Thyroid gland (tissue), 4 donors: ENCODE data around the gene LIF. TPM values are rescaled to one million over a fixed set of nuclear protein-coding genes. Genes with fewer than 3 reads are reported as not detected.

Source experiments
- DNase-seq, 2 donors: peaks; one replicate each; pipeline ENCODE4 v3.0.0-alpha.2; 2019
- H3K27ac ChIP-seq, 3 donors: fragments of 200-600 bp; sonication (generic); 1 replicate in 2 of 3; 2 replicates in 1 of 3; pipeline ENCODE4 v1.5.1; 2016 to 2019; ENCODE audit warnings: mild to moderate bottlenecking in 1 of 3, moderate library complexity in 1 of 3
- H3K27me3 ChIP-seq: fragments of 200-600 bp; sonication (generic); one replicate; pipeline ENCODE4 v1.5.1; 2019
- H3K36me3 ChIP-seq, 2 donors: fragments of 200-600 bp; sonication (generic); one replicate each; pipeline ENCODE4 v1.5.1; 2016 to 2019
- H3K4me1 ChIP-seq, 2 donors: fragments of 200-600 bp; sonication (generic); one replicate each; pipeline ENCODE4 v1.5.1; 2017 to 2019
- H3K4me3 ChIP-seq, 3 donors: fragments of 200-600 bp; sonication (generic); replicated peaks in 1 of 3; 1 replicate in 2 of 3; 2 replicates in 1 of 3; pipeline ENCODE4 v1.5.1; 2016; ENCODE audit warnings: mild to moderate bottlenecking in 1 of 3
- H3K9me3 ChIP-seq: fragments of 200-600 bp; sonication (generic); one replicate; pipeline ENCODE4 v1.5.1; 2017
- POLR2A ChIP-seq, 2 donors: fragments of 450-650 bp; IDR thresholded peaks; one replicate each; pipeline ENCODE4 v1.6.1; 2017; ENCODE audit warnings: antibody characterized with exemption in 2 of 2, mild to moderate bottlenecking in 2 of 2, moderate library complexity in 1 of 2
- WGBS, 2 donors: methylation state at CpG; one replicate each; pipeline ENCODE4 v1.1.5; 2017; 5-methylcytosine and 5-hydroxymethylcytosine counted together
- intact Hi-C: fragments of 100-400 bp; cut with DNase I; formaldehyde crosslinking; loops from one replicate; pipeline ENCODE4 v1.15.1; 2023
- total RNA-seq, 4 donors: library from RNA; depleted of rRNA; stranded (reverse); fragments of >200 nt; gene quantifications; one replicate each; pipeline ENCODE4 v1.2.3, GENCODE V29; 2016
- TF ChIP-seq, protein P1 (sequence below), 6 experiments: fragments of 200-600 bp in 3 of 6; fragments of 450-650 bp in 3 of 6; sonication (generic) in 3 of 6; IDR thresholded peaks; one replicate each; pipeline ENCODE4 v1.5.1; 2016 to 2019; ENCODE audit warnings: antibody characterized with exemption in 6 of 6, mild to moderate bottlenecking in 2 of 6, inconsistent platforms in 1 of 6, moderate library complexity in 1 of 6

Gene LIF
- total RNA-seq, 4 donors from 2014 or later: 0.89 to 2.6 (median 2.2) TPM

DNA sequence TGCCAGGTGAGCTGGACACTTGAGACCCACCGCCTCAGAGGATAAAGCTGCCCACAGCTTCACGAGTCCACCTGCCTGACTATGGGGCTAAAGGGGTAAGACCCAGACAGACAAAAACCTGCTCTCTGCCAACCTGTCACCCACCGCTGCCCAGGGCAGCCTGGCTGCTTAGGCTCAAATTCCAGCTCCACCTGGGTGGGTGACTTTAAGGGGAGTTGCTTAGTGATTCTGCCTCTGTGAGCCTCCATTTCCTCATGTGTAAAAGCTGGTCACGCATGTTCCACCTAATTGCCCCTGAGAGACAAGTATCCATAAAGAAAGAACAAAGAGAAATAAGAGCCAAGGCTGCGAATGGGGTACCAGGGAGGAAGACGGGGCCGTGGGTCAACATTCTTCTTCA lies 46.5 kb upstream of the LIF start:
- 93 to 98% methylated on average over 7 of the region's 7 CpGs for WGBS, 2 donors
- Histone ChIP-seq H3K4me3 (no peak overlapping the region), H3K27ac (peak overlapping the region in 2 of 3 donors; percentile 96 to 97), H3K36me3 (peaks cover 29 to 38% of the 10 kb centered on the region in 2 donors), H3K9me3 (no peaks in the 10 kb centered on the region), H3K4me1 (peaks cover 56 to 65% of the 10 kb centered on the region in 2 donors), H3K27me3 (no peaks in the 10 kb centered on the region)
- intact Hi-C loops: no loop called here
- no peak for DNase-seq
- TF ChIP-seq, protein P1, sequence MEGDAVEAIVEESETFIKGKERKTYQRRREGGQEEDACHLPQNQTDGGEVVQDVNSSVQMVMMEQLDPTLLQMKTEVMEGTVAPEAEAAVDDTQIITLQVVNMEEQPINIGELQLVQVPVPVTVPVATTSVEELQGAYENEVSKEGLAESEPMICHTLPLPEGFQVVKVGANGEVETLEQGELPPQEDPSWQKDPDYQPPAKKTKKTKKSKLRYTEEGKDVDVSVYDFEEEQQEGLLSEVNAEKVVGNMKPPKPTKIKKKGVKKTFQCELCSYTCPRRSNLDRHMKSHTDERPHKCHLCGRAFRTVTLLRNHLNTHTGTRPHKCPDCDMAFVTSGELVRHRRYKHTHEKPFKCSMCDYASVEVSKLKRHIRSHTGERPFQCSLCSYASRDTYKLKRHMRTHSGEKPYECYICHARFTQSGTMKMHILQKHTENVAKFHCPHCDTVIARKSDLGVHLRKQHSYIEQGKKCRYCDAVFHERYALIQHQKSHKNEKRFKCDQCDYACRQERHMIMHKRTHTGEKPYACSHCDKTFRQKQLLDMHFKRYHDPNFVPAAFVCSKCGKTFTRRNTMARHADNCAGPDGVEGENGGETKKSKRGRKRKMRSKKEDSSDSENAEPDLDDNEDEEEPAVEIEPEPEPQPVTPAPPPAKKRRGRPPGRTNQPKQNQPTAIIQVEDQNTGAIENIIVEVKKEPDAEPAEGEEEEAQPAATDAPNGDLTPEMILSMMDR (IDR thresholded peaks at IDR 0.05): no peak
- TF ChIP-seq POLR2A (IDR thresholded peaks at IDR 0.05): no peak

- Histone ChIP-seq H3K27me3 (no peaks in the 10 kb centered on the region), H3K4me3 (no peak overlapping the region), H3K36me3 (peaks cover 28 to 38% of the 10 kb centered on the region in 2 donors), H3K27ac (peak overlapping the region; percentile 96 to 97 (median 97)), H3K4me1 (peaks cover 52 to 61% of the 10 kb centered on the region in 2 donors), H3K9me3 (no peaks in the 10 kb centered on the region)
- WGBS, 2 donors: 81 to 92% methylated on average over 6 to 14 of the region's 18 CpGs
- intact Hi-C loops: no loop called here
- DNase-seq: no peak
- no peak for TF ChIP-seq POLR2A (IDR thresholded peaks at IDR 0.05)
- TF ChIP-seq, protein P1 (IDR thresholded peaks at IDR 0.05): no peak
Observed at GRCh38 chr22:30292069-30292970, 45.8 kb upstream of the LIF start.

DNA sequence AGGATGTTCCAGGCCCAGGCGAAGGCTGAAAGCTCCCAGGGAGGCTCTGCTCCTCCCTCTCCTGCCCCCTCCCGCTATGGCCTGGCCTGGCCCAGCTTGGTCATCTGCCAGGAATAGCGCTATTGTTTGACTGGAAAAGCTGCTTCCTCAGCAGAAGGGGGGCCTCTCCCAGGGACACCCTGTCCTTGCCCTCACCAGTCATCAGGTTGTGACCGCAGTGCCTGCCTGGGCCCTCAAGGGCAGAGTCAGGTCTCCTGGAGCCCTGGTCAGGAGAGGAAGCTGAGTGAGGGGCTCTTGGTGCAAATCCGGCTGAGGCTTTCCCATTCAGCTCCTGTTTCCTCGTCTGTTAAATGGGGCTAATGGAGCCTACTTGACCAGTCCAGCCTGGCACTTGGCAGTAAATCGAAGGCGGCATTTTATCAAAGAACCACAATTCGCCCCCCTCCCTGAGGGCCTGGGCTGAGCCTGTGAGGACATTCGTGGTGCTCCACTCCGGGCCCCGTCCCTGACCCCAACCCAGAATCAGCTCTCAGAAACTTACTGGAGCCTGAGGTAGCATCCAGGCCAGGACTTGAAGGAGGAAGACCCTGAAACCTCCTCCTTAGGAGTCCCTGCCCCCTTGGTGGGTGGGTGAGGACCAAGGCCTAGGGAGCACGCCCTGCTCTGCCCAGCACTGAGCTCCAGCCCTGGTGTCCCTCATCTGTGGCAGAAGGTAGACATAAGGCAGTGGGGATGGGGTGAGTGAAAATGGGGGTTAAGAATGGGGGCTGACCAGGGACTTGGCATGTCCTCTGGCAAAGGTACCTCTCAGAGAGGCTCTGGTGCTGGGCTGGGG lies 44.7 kb upstream of the LIF start:
- Histone ChIP-seq H3K27ac (peak overlapping the region; percentile 96 to 97 (median 97)), H3K27me3 (no peaks in the 10 kb centered on the region), H3K4me1 (peaks cover 42 to 51% of the 10 kb centered on the region in 2 donors), H3K9me3 (no peaks in the 10 kb centered on the region), H3K4me3 (no peak overlapping the region), H3K36me3 (peaks cover 26 to 38% of the 10 kb centered on the region in 2 donors)
- 29 to 52% methylated on average over 7 to 9 of the region's 13 CpGs for WGBS, 2 donors
- intact Hi-C loops: no loop called here
- TF ChIP-seq, protein P1 (IDR thresholded peaks at IDR 0.05): no peak
- peak in 1 of 2 donors; percentile 65 for TF ChIP-seq POLR2A (IDR thresholded peaks at IDR 0.05)
- peak; percentile 98 for DNase-seq

GRCh38 chr22:30290342-30291057 lies 43.9 kb upstream of the LIF start:
- peak overlapping the region; percentile 96 to 97 (median 97) for H3K27ac ChIP-seq
- no peaks in the 10 kb centered on the region for H3K9me3 ChIP-seq
- no peaks in the 10 kb centered on the region for H3K27me3 ChIP-seq
- 26 to 28% methylated on average over 2 to 3 of the region's 3 CpGs for WGBS, 2 donors
- DNase-seq: peak in 1 of 2 donors; percentile 49
- H3K4me1 ChIP-seq: peaks cover 35 to 43% of the 10 kb centered on the region in 2 donors
- TF ChIP-seq, protein P1 (IDR thresholded peaks at IDR 0.05): no peak
- no peak for TF ChIP-seq POLR2A (IDR thresholded peaks at IDR 0.05)
- H3K36me3 ChIP-seq: peaks cover 27 to 35% of the 10 kb centered on the region in 2 donors
- H3K4me3 ChIP-seq: peak overlapping the region in 1 of 3 donors; percentile 23
- intact Hi-C loops: no loop called here
